SHP77 (cell line): ENCODE data around the gene RAB3IL1.
A peak's percentile ranks its signal among the peaks of the same experiment; 100 is the strongest.

Experiments
- DNase-seq, 2 experiments: peaks; one replicate each; lab custom pipeline; 2025; lab: John Stamatoyannopoulos, UW

The RAB3IL1 gene

GRCh38 chr11:61952882-61953281 lies 35.5 kb upstream of the RAB3IL1 start:
- no peak for DNase-seq

- no peak for DNase-seq
Measured at GRCh38 chr11:61951484-61952135, 34.2 kb upstream of the RAB3IL1 start.

- DNase-seq = no peak
Measured at GRCh38 chr11:61950035-61950547, 32.7 kb upstream of the RAB3IL1 start, which contains the start of gene BEST1. TSS of gene BEST1 (plus strand) at chr11:61950351. CDS start at chr11:61951807, 1,456 bp downstream.

- peak; percentile 60 to 67 for DNase-seq
Measured at GRCh38 chr11:61949169-61950034, 32.0 kb upstream of the RAB3IL1 start.

- no peak for DNase-seq
Measured at GRCh38 chr11:61948505-61948904, 31.1 kb upstream of the RAB3IL1 start.

- peak; percentile 67 to 79 for DNase-seq
Measured at GRCh38 chr11:61947486-61948210, 30.3 kb upstream of the RAB3IL1 start.

- DNase-seq = no peak
Measured at GRCh38 chr11:61946894-61947293, 29.5 kb upstream of the RAB3IL1 start.

- no peak for DNase-seq
Measured at GRCh38 chr11:61945191-61945590, 27.8 kb upstream of the RAB3IL1 start.

- DNase-seq = no peak
Measured at GRCh38 chr11:61940466-61940865, 23.1 kb upstream of the RAB3IL1 start.

GRCh38 chr11:61935861-61936260 lies 18.5 kb upstream of the RAB3IL1 start:
- DNase-seq = no peak

- no peak for DNase-seq
Measured at GRCh38 chr11:61930933-61931332, 13.6 kb upstream of the RAB3IL1 start.

- no peak for DNase-seq
Measured at GRCh38 chr11:61928606-61929005, 11.2 kb upstream of the RAB3IL1 start.

- no peak for DNase-seq
Measured at GRCh38 chr11:61927501-61927900, 10.1 kb upstream of the RAB3IL1 start.

GRCh38 chr11:61926235-61926634 lies 8.9 kb upstream of the RAB3IL1 start:
- DNase-seq = no peak

GRCh38 chr11:61925736-61926135 lies 8.4 kb upstream of the RAB3IL1 start:
- no peak for DNase-seq

- DNase-seq = no peak
Measured at GRCh38 chr11:61924064-61924455, 6.7 kb upstream of the RAB3IL1 start.

- no peak for DNase-seq
Measured at GRCh38 chr11:61923166-61924063, 6.0 kb upstream of the RAB3IL1 start.

- no peak for DNase-seq
Measured at GRCh38 chr11:61922539-61922938, 5.2 kb upstream of the RAB3IL1 start.

- DNase-seq = no peak
Measured at GRCh38 chr11:61921446-61921845, 4.1 kb upstream of the RAB3IL1 start.

GRCh38 chr11:61919705-61920631 lies 2.6 kb upstream of the RAB3IL1 start:
- DNase-seq = no peak
